OCI-LY7 (cell line): ENCODE results near the gene CPT1A.

ENCODE experiments used
- EZH2phosphoT487 ChIP-seq: fragments of 200-600 bp; sonication (generic); IDR thresholded peaks from 2 replicates; pipeline ENCODE4 v1.6.1; 2018; ENCODE audit warnings: low read depth, borderline replicate concordance, mild to moderate bottlenecking, mixed run types, antibody characterized with exemption, low read length, moderate library complexity, mixed read lengths
- TF ChIP-seq, protein P1 (sequence below): fragments of 200-600 bp; sonication (generic); conservative IDR thresholded peaks from 2 replicates; pipeline ENCODE4 v1.5.1; 2014; ENCODE audit warnings: mild to moderate bottlenecking, antibody characterized with exemption, low read length, moderate library complexity, mixed read lengths

DNA sequence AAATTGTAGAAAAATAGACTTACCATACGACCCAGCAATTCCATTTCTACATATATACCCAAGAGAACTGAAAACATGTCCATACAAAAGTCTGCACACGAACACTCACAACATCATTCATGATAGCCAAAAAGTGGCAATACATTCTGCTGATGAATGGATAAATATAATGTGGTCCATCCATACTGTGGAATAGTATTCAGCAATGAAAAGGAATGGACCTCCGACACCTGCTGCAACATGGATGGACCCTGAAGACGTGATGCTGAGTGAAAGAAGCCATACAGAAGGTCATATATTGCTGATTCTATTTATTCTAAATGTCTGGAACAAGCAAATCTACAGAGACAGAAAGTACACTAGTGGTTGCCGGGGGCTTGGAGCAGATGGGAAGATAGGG is 19.2 kb downstream of the CPT1A start:
- TF ChIP-seq, protein P1, sequence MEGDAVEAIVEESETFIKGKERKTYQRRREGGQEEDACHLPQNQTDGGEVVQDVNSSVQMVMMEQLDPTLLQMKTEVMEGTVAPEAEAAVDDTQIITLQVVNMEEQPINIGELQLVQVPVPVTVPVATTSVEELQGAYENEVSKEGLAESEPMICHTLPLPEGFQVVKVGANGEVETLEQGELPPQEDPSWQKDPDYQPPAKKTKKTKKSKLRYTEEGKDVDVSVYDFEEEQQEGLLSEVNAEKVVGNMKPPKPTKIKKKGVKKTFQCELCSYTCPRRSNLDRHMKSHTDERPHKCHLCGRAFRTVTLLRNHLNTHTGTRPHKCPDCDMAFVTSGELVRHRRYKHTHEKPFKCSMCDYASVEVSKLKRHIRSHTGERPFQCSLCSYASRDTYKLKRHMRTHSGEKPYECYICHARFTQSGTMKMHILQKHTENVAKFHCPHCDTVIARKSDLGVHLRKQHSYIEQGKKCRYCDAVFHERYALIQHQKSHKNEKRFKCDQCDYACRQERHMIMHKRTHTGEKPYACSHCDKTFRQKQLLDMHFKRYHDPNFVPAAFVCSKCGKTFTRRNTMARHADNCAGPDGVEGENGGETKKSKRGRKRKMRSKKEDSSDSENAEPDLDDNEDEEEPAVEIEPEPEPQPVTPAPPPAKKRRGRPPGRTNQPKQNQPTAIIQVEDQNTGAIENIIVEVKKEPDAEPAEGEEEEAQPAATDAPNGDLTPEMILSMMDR, result no peak
- no peak for TF ChIP-seq EZH2phosphoT487
